OCI-LY3 (cell line): ENCODE results near the gene RIIAD1.

Experiments
- H2AFZ ChIP-seq: fragments of 200-600, 300-600 bp; shearing (Covaris generic); 2 replicates; pipeline ENCODE4 v1.6.0; 2014; ENCODE audit warnings: antibody characterized with exemption, low read depth, low read length
- H3K27ac ChIP-seq: fragments of 200-600, 300-600 bp; sonication (generic); 2 replicates; pipeline ENCODE4 v1.5.1; 2014; ENCODE audit warnings: mild to moderate bottlenecking, low read length, moderate library complexity, mixed read lengths
- H3K27me3 ChIP-seq: fragments of 200-600, 300-600 bp; sonication (generic); 2 replicates; pipeline ENCODE4 v1.6.1; 2014; ENCODE audit warnings: low read depth, low read length, mixed read lengths
- H3K36me3 ChIP-seq: fragments of 200-600, 300-600 bp; sonication (generic); replicated peaks from 2 replicates; pipeline ENCODE3; 2014; ENCODE audit warnings: low read depth, low read length, mixed read lengths
- H3K4me1 ChIP-seq: fragments of 300-600, 200-600 bp; sonication (generic); 2 replicates; pipeline ENCODE4 v1.6.1; 2014; ENCODE audit warnings: low read length, mixed read lengths
- H3K4me2 ChIP-seq: fragments of 200-600, 300-600 bp; sonication (generic); 2 replicates; pipeline ENCODE4 v1.6.1; 2014; ENCODE audit warnings: low read length, mixed read lengths
- H3K4me3 ChIP-seq: fragments of 300-600, 200-600 bp; sonication (generic); 2 replicates; pipeline ENCODE4 v1.5.1; 2014; ENCODE audit warnings: antibody characterized with exemption, mild to moderate bottlenecking, low read length, moderate library complexity
- H3K79me2 ChIP-seq: fragments of 300-600, 200-600 bp; shearing (Covaris generic); 2 replicates; pipeline ENCODE4 v1.6.1; 2014; ENCODE audit warnings: mild to moderate bottlenecking, low read length, mixed read lengths
- H3K9ac ChIP-seq: fragments of 300-600, 200-600 bp; shearing (Covaris generic); 2 replicates; pipeline ENCODE4 v1.6.0; 2014; ENCODE audit warnings: mild to moderate bottlenecking, low read length, moderate library complexity
- H3K9me3 ChIP-seq: fragments of 200-600, 300-600 bp; shearing (Covaris generic); 2 replicates; pipeline ENCODE4 v1.6.1; 2014; ENCODE audit warnings: low read length, mixed read lengths; ENCODE audit not compliant: insufficient read depth
- H4K20me1 ChIP-seq: fragments of 200-600, 300-600 bp; sonication (generic); 2 replicates; pipeline ENCODE4 v1.6.1; 2016; ENCODE audit warnings: low read length, mixed read lengths; ENCODE audit not compliant: insufficient read depth
- EZH2phosphoT487 ChIP-seq: fragments of 200-600 bp; shearing (Covaris generic); IDR thresholded peaks from 2 replicates; pipeline ENCODE4 v1.6.1; 2018; ENCODE audit warnings: antibody characterized with exemption, mixed run types, low read depth
- TF ChIP-seq, protein P1 (sequence below): fragments of 200-600, 300-600 bp; sonication (generic); IDR thresholded peaks from 2 replicates; pipeline ENCODE4 v1.5.1; 2014; ENCODE audit warnings: antibody characterized with exemption, low read length, low read depth

The RIIAD1 gene

DNA sequence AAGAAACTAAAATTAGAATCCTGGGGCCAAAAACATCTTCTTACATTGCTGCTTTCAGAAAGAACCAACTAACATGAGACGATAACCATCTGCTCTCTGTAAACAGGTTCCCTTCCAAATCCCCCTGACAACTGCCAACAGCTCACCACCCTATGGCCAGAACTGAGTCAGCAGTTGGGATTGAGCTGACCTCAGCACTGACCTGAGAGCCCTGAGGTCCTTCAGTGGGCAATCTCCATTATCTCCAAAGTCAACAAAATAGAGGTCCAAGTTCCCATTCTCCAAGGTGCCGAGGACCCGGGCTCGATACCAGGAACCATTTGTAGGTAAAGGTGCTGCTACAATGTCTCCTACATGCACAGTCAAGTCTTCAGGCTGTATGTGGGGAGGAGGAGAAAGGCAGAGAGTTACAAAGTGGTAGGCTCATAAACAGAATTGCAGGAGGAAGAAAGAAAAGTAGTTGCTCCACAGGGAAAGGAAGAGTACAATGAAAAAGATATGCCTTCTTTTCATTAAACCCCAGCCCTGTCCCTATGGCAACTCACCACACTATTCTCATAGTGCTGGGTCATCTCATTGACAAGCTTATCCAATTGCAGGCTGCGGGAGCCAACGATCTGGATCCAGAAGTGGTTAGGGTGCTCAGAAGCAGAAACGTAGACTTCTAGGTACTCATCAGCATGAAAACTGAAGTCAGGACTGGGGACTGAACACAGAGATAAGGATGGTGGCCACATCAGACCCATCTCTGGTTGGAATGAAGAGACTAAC, 54.8 kb downstream of the RIIAD1 start:
- H3K9me3 ChIP-seq = no peaks in the 10 kb centered on the region
- TF ChIP-seq EZH2phosphoT487 = no peak
- TF ChIP-seq, protein P1, sequence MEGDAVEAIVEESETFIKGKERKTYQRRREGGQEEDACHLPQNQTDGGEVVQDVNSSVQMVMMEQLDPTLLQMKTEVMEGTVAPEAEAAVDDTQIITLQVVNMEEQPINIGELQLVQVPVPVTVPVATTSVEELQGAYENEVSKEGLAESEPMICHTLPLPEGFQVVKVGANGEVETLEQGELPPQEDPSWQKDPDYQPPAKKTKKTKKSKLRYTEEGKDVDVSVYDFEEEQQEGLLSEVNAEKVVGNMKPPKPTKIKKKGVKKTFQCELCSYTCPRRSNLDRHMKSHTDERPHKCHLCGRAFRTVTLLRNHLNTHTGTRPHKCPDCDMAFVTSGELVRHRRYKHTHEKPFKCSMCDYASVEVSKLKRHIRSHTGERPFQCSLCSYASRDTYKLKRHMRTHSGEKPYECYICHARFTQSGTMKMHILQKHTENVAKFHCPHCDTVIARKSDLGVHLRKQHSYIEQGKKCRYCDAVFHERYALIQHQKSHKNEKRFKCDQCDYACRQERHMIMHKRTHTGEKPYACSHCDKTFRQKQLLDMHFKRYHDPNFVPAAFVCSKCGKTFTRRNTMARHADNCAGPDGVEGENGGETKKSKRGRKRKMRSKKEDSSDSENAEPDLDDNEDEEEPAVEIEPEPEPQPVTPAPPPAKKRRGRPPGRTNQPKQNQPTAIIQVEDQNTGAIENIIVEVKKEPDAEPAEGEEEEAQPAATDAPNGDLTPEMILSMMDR = no peak
- H3K4me1 ChIP-seq = 0 out of 2 replicates have a peak, but pooled peaks cover 3% of the 10 kb centered on the region
- H3K27me3 ChIP-seq = no peaks in the 10 kb centered on the region
- peaks cover 11% of the 10 kb centered on the region for H3K36me3 ChIP-seq
- no peak overlapping the region for H3K9ac ChIP-seq
- no peak overlapping the region for H3K27ac ChIP-seq
- H2AFZ ChIP-seq = no peak overlapping the region
- H3K4me3 ChIP-seq = no peak overlapping the region
- no peak overlapping the region for H3K4me2 ChIP-seq
- no peaks in the 10 kb centered on the region for H3K79me2 ChIP-seq
- no peaks in the 10 kb centered on the region for H4K20me1 ChIP-seq

DNA sequence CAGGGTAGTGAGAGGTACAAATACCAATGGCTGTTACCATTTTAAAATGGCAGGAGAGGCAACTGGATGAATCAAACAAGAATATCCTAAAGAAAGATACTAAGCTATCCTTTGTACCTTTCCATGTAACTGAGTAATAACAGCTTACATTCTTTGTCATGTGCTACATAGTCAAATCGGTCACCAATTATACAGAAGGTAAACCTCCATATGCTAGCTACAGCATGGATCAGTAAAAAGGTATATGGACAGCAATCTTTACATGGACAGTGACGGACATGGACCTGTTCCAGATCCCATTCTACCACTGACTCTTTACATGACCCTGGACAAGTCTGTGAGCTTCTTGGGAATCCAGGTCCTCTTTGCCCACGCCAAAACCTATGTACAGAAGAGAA, 55.3 kb downstream of the RIIAD1 start:
- Histone ChIP-seq H3K4me3 (no peak overlapping the region), H3K4me2 (no peak overlapping the region), H3K36me3 (peaks cover 11% of the 10 kb centered on the region), H3K79me2 (no peaks in the 10 kb centered on the region), H4K20me1 (no peaks in the 10 kb centered on the region), H3K9me3 (no peaks in the 10 kb centered on the region), H3K27ac (no peak overlapping the region), H3K27me3 (no peaks in the 10 kb centered on the region), H3K4me1 (0 out of 2 replicates have a peak, but pooled peaks cover 3% of the 10 kb centered on the region), H2AFZ (no peak overlapping the region), H3K9ac (no peak overlapping the region)
- TF ChIP-seq, protein P1 = no peak
- TF ChIP-seq EZH2phosphoT487 = no peak

DNA sequence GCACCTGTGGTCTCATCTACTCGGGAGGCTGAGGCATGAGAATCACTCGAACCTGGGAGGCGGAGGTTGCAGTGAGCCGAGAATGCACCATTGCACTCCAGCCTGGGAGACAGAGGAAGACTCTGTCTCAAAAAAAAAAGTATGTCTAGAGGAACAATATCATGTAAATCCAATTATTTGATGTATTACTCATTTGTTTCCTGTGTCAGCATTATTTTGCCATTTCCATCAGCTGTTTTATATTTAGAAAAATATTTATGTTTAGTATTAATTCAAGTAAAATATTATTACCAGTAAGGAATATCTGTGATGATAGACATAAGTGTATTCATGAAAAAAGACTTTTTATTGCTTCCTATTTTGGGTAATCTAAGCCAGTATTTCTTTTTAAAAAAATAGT, 56.0 kb downstream of the RIIAD1 start:
- no peaks in the 10 kb centered on the region for H3K9me3 ChIP-seq
- H3K79me2 ChIP-seq = no peaks in the 10 kb centered on the region
- H3K4me1 ChIP-seq = 0 out of 2 replicates have a peak, but pooled peaks cover 3% of the 10 kb centered on the region
- H3K4me2 ChIP-seq = no peak overlapping the region
- no peak overlapping the region for H3K9ac ChIP-seq
- H4K20me1 ChIP-seq = no peaks in the 10 kb centered on the region
- no peaks in the 10 kb centered on the region for H3K27me3 ChIP-seq
- no peak overlapping the region for H3K27ac ChIP-seq
- TF ChIP-seq, protein P1 = no peak
- no peak for TF ChIP-seq EZH2phosphoT487
- H2AFZ ChIP-seq = no peak overlapping the region
- H3K36me3 ChIP-seq = peaks cover 11% of the 10 kb centered on the region
- H3K4me3 ChIP-seq = no peak overlapping the region
